GM12878 (cell line): ENCODE results near the gene ZNF428. TPM values are rescaled to one million over a fixed set of nuclear protein-coding genes. Genes with fewer than 3 reads are reported as not detected.

Source experiments
- ATF7 ChIP-seq: fragments of 450-650 bp; IDR thresholded peaks from 2 replicates; pipeline ENCODE4 v1.6.1; 2016; ENCODE audit warnings: low read depth, mild to moderate bottlenecking
- CBFB ChIP-seq: IDR thresholded peaks from 2 replicates; pipeline ENCODE4 v1.6.1; 2016; ENCODE audit warnings: antibody characterized with exemption, low read depth
- EP300 ChIP-seq, 2 experiments: fragments of 150-350 bp in 1 of 2; IDR thresholded peaks; 2 replicates each; pipeline ENCODE4 v1.6.1; 2011 to 2012; ENCODE audit warnings: low read depth in 2 of 2, low read length in 2 of 2, borderline replicate concordance in 1 of 2, improper control_type of control experiment in 1 of 2, inconsistent platforms in 1 of 2; ENCODE audit not compliant: control insufficient read depth in 1 of 2
- ESRRA ChIP-seq: IDR thresholded peaks from 2 replicates; pipeline ENCODE4 v1.6.1; 2012; ENCODE audit warnings: mild to moderate bottlenecking, low read length, improper control_type of control experiment
- NR2C2 ChIP-seq: IDR thresholded peaks from 2 replicates; pipeline ENCODE4 v1.6.1; 2011; ENCODE audit warnings: borderline replicate concordance, low read depth; ENCODE audit not compliant: control insufficient read depth, insufficient read length
- POLR2AphosphoS2 ChIP-seq: IDR thresholded peaks from 2 replicates; pipeline ENCODE4 v1.6.1; 2011; ENCODE audit warnings: low read depth, mild to moderate bottlenecking, low read length, improper control_type of control experiment, moderate library complexity
- SMARCA5 ChIP-seq: fragments of 450-650 bp; IDR thresholded peaks from 2 replicates; pipeline ENCODE4 v1.6.1; 2017; ENCODE audit warnings: mild to moderate bottlenecking
- TCF7 ChIP-seq: IDR thresholded peaks from 2 replicates; pipeline ENCODE4 v1.6.1; 2014; ENCODE audit warnings: antibody characterized with exemption, borderline replicate concordance
- ZNF207 ChIP-seq: fragments of 450-650 bp; IDR thresholded peaks from 2 replicates; pipeline ENCODE4 v1.6.1; 2014; ENCODE audit warnings: antibody characterized with exemption, mild to moderate bottlenecking, borderline replicate concordance
- polyA plus RNA-seq, 11 experiments: library from polyadenylated mRNA; depleted of rRNA in 4 of 11; unstranded in 6 of 11; stranded (reverse) in 5 of 11; fragments of >200 nt; fragmentation: Nextera tagmentation in 4 of 11; fragmentation: Illumina TruSeq in 1 of 11; extraction: Ambion mirVana in 4 of 11; extraction: Trizol in 1 of 11; gene quantifications; 1 replicate in 1 of 11; 2 replicates in 10 of 11; pipeline versions ENCODE4 v1.2.1 to v1.2.3, GENCODE V29; 2011 to 2016; ENCODE audit warnings: inconsistent platforms in 2 of 11, missing spikeins in 2 of 11, low read depth in 1 of 11
- total RNA-seq, 4 experiments: library from RNA; depleted of rRNA in 3 of 4; stranded (reverse); fragments of >200 nt in 3 of 4; fragmentation: Illumina TruSeq in 1 of 4; extraction: Trizol in 1 of 4; gene quantifications; 2 replicates each; pipeline versions ENCODE4 v1.2.1 to v1.2.3, GENCODE V29; 2013 to 2021
- TF ChIP-seq, protein P1 (sequence below): IDR thresholded peaks from 2 replicates; pipeline ENCODE4 v1.6.1; 2011; ENCODE audit warnings: mild to moderate bottlenecking, low read depth, low read length, moderate library complexity; ENCODE audit not compliant: insufficient replicate concordance

Gene ZNF428
- total and polyA plus RNA-seq, 10 of the 15 experiments (the other 5 are each of a cell fraction or from before 2014, with no cell fraction given) = 0.27 to 57.8 (median 20.4) TPM

GRCh38 chr19:43595605-43595998 lies 23.8 kb downstream of the ZNF428 start (continued):
- TF ChIP-seq EP300 (IDR thresholded peaks at IDR 0.05; ENCODE audit: borderline replicate concordance in 1 of 2, control insufficient read depth in 1 of 2, low read depth in 2 of 2, low read length in 2 of 2) (no peak), ATF7 (no peak), ESRRA (no peak), ZNF207 (no peak), TCF7 (no peak), SMARCA5 (0 out of 2 replicates have a peak, but pooled peaks have one; percentile 55), NR2C2 (no peak), POLR2AphosphoS2 (no peak), CBFB (peak; percentile 10; the same call in 1 of the 2 replicates)
- TF ChIP-seq, protein P1, sequence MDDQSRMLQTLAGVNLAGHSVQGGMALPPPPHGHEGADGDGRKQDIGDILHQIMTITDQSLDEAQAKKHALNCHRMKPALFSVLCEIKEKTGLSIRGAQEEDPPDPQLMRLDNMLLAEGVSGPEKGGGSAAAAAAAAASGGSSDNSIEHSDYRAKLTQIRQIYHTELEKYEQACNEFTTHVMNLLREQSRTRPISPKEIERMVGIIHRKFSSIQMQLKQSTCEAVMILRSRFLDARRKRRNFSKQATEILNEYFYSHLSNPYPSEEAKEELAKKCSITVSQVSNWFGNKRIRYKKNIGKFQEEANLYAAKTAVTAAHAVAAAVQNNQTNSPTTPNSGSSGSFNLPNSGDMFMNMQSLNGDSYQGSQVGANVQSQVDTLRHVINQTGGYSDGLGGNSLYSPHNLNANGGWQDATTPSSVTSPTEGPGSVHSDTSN = no peak
